ENCODE results near the gene PPP2R5D.

Gene PPP2R5D

GRCh38 chr6:42974919-42975505 is 9.4 kb upstream of the PPP2R5D start:
- peaks cover 17% of the 10 kb centered on the region for H3K79me2 ChIP-seq (ENCODE audit: control insufficient read depth, insufficient read depth, low read length, unreplicated experiment)
- H3K27me3 ChIP-seq (ENCODE audit: insufficient read depth, low read length), result no peaks in the 10 kb centered on the region
- no peak overlapping the region for H3K27ac ChIP-seq (ENCODE audit: low read depth, low read length)
- peaks cover 25% of the 10 kb centered on the region for H3K4me1 ChIP-seq (ENCODE audit: control insufficient read depth, insufficient read depth, low read length, unreplicated experiment)
- no peak overlapping the region for H3K4me3 ChIP-seq (ENCODE audit: low read depth, low read length)
- H2AFZ ChIP-seq (ENCODE audit: low read length, unreplicated experiment), result no peak overlapping the region
- H3K36me3 ChIP-seq (ENCODE audit: insufficient read depth, low read length), result no peaks in the 10 kb centered on the region

DNA sequence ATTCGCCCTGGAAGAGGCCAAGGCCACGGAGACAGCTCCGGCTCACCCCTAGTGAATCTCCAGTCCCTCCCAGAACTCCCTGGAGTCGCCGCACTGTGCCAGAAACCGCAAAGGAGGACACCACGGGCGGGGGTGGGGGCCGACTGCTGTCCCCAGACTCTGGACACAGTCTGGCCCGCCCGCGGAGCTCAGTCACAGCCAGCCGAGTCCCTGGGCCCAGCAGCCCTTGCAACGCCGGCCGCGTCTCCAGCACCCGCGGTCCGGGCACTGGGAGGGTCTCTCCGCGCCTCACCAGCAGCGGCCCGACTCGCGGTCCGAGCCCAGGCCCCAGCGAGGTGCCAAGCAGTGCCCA is 5.9 kb upstream of the PPP2R5D start:
- Histone ChIP-seq H3K36me3 (ENCODE audit: insufficient read depth, low read length) (no peaks in the 10 kb centered on the region), H3K4me1 (ENCODE audit: control insufficient read depth, insufficient read depth, low read length, unreplicated experiment) (peaks cover 14% of the 10 kb centered on the region), H3K27ac (ENCODE audit: low read depth, low read length) (peak overlapping the region; percentile 38; the same call in 1 of the 2 replicates), H2AFZ (ENCODE audit: low read length, unreplicated experiment) (peak overlapping the region; percentile 78), H3K27me3 (ENCODE audit: insufficient read depth, low read length) (no peaks in the 10 kb centered on the region), H3K4me3 (ENCODE audit: low read depth, low read length) (peak overlapping the region; percentile 83), H3K79me2 (ENCODE audit: control insufficient read depth, insufficient read depth, low read length, unreplicated experiment) (peaks cover 17% of the 10 kb centered on the region)

DNA sequence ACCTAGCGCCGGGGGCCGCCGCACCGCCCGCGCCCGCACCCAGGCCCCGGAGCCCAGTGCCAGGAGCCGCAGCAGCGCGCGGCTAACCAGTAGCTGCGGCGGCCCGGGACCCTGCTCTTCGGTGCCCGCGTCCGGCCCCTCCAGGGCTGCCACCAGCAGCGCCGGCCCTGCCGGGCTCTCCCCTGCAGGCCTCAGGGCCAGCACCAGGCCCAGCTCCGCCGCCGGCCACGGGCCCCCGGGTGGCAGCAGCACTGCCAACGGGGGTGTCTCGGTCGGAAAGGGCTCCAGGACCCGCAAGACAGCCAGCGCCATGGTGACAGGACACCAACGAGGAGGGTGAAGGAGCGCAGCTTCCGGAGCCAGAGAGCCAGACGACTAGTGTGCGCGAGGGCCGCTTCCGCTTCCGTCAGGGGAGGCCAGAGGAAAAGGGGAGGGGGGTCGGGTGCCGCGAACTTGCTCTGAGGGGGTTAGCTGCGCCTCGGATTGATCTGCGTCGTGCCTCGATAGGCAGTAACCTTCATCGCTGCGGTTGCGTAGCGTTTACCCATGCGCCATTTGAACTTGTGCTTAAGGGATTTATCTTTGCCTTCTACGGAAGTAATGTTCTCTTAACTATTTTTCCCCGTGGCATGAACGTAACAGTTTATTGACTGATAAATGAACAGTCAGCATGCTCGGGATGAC is 5.4 kb upstream of the PPP2R5D start, which contains the start of gene PEX6:
TSS of gene PEX6 (minus strand) at position 343 of the 684 bp plus-strand sequence. CDS start at position 312, 31 bp downstream.
- Histone ChIP-seq H3K36me3 (ENCODE audit: insufficient read depth, low read length) (no peaks in the 10 kb centered on the region), H3K79me2 (ENCODE audit: control insufficient read depth, insufficient read depth, low read length, unreplicated experiment) (peaks cover 17% of the 10 kb centered on the region), H3K27me3 (ENCODE audit: insufficient read depth, low read length) (no peaks in the 10 kb centered on the region), H2AFZ (ENCODE audit: low read length, unreplicated experiment) (peak within 1 kb of the TSS; percentile 78), H3K4me1 (ENCODE audit: control insufficient read depth, insufficient read depth, low read length, unreplicated experiment) (peaks cover 14% of the 10 kb centered on the region), H3K4me3 (ENCODE audit: low read depth, low read length) (peak within 1 kb of the TSS; percentile 83), H3K27ac (ENCODE audit: low read depth, low read length) (peak within 1 kb of the TSS; percentile 38)

DNA sequence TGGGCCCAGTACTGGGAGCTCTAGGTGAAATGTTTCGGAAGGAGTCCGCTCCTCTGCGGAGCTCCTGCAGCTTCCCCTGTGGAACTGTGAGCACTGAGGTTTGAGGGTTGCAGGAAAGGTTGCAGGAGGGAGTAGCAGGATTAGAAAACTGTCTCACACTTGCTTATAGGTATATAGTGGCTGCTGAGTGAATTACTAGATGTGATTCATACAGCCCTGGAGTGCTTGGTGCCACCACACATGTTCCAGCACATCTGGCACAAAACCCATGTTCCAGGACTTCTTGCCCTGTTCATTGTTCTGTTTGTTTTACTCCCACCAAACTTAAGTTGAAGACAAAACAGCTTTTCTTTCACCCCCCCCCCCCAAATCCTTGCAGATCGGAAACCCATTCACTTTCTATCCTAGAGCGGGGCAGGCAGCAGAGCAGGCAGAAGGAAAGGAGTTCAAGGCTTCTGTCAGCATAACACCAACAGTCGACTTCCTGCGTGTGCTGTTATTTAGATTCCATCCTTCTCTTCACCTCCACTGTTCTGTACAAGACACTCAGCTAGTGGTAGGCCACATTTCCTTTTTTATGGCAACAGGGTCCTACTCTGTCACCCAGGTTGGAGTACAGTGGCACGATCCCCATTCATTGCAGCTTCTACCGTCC is 4.7 kb upstream of the PPP2R5D start:
- Histone ChIP-seq H2AFZ (ENCODE audit: low read length, unreplicated experiment) (peak overlapping the region; percentile 78), H3K27ac (ENCODE audit: low read depth, low read length) (peak overlapping the region; percentile 38), H3K36me3 (ENCODE audit: insufficient read depth, low read length) (no peaks in the 10 kb centered on the region), H3K79me2 (ENCODE audit: control insufficient read depth, insufficient read depth, low read length, unreplicated experiment) (peaks cover 17% of the 10 kb centered on the region), H3K27me3 (ENCODE audit: insufficient read depth, low read length) (no peaks in the 10 kb centered on the region), H3K4me3 (ENCODE audit: low read depth, low read length) (peak overlapping the region; percentile 83), H3K4me1 (ENCODE audit: control insufficient read depth, insufficient read depth, low read length, unreplicated experiment) (peaks cover 14% of the 10 kb centered on the region)

DNA sequence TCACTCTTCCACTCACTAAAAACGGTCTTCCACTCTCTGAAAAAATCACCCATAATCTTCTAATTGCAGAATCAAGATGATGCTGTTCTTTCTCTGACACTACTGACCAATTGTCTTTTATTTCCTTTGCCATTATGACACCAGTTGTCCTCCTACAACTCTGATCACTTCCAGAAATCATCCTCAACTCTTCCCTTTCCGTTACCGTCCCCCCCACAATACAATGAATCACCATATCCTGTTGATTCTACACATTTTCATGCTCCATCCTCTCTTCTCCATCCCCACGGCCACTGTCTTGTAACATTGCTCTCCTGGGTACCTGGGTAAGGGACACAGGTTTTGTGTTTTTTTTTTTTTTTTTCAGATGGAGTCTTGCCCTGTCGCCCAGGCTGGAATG is 2.5 kb upstream of the PPP2R5D start:
- peaks cover 30% of the 10 kb centered on the region for H3K79me2 ChIP-seq (ENCODE audit: control insufficient read depth, insufficient read depth, low read length, unreplicated experiment)
- no peaks in the 10 kb centered on the region for H3K27me3 ChIP-seq (ENCODE audit: insufficient read depth, low read length)
- no peaks in the 10 kb centered on the region for H3K36me3 ChIP-seq (ENCODE audit: insufficient read depth, low read length)
- H3K4me1 ChIP-seq (ENCODE audit: control insufficient read depth, insufficient read depth, low read length, unreplicated experiment), result peaks cover 31% of the 10 kb centered on the region
- H3K4me3 ChIP-seq (ENCODE audit: low read depth, low read length), result no peak overlapping the region
- H2AFZ ChIP-seq (ENCODE audit: low read length, unreplicated experiment), result no peak overlapping the region
- no peak overlapping the region for H3K27ac ChIP-seq (ENCODE audit: low read depth, low read length)

GRCh38 chr6:42984924-42985475 is 630 bp downstream of the PPP2R5D start:
- peaks cover 26% of the 10 kb centered on the region for H3K4me1 ChIP-seq (ENCODE audit: control insufficient read depth, insufficient read depth, low read length, unreplicated experiment)
- H3K27ac ChIP-seq (ENCODE audit: low read depth, low read length), result no peak overlapping the region
- H3K36me3 ChIP-seq (ENCODE audit: insufficient read depth, low read length), result no peaks in the 10 kb centered on the region
- H3K79me2 ChIP-seq (ENCODE audit: control insufficient read depth, insufficient read depth, low read length, unreplicated experiment), result peaks cover 14% of the 10 kb centered on the region
- no peaks in the 10 kb centered on the region for H3K27me3 ChIP-seq (ENCODE audit: insufficient read depth, low read length)
- peak overlapping the region; percentile 90 for H3K4me3 ChIP-seq (ENCODE audit: low read depth, low read length)
- H2AFZ ChIP-seq (ENCODE audit: low read length, unreplicated experiment), result peak overlapping the region; percentile 39

- peaks cover 26% of the 10 kb centered on the region for H3K4me1 ChIP-seq (ENCODE audit: control insufficient read depth, insufficient read depth, low read length, unreplicated experiment)
- H3K79me2 ChIP-seq (ENCODE audit: control insufficient read depth, insufficient read depth, low read length, unreplicated experiment), result peaks cover 14% of the 10 kb centered on the region
- no peak overlapping the region for H3K27ac ChIP-seq (ENCODE audit: low read depth, low read length)
- no peak overlapping the region for H2AFZ ChIP-seq (ENCODE audit: low read length, unreplicated experiment)
- H3K4me3 ChIP-seq (ENCODE audit: low read depth, low read length), result no peak overlapping the region
- H3K27me3 ChIP-seq (ENCODE audit: insufficient read depth, low read length), result no peaks in the 10 kb centered on the region
- no peaks in the 10 kb centered on the region for H3K36me3 ChIP-seq (ENCODE audit: insufficient read depth, low read length)
Measured at GRCh38 chr6:42987533-42988451, 3.4 kb downstream of the PPP2R5D start.

- peaks cover 26% of the 10 kb centered on the region for H3K4me1 ChIP-seq (ENCODE audit: control insufficient read depth, insufficient read depth, low read length, unreplicated experiment)
- no peak overlapping the region for H3K4me3 ChIP-seq (ENCODE audit: low read depth, low read length)
- H3K27ac ChIP-seq (ENCODE audit: low read depth, low read length), result no peak overlapping the region
- H3K79me2 ChIP-seq (ENCODE audit: control insufficient read depth, insufficient read depth, low read length, unreplicated experiment), result peaks cover 14% of the 10 kb centered on the region
- H2AFZ ChIP-seq (ENCODE audit: low read length, unreplicated experiment), result no peak overlapping the region
- no peaks in the 10 kb centered on the region for H3K27me3 ChIP-seq (ENCODE audit: insufficient read depth, low read length)
- H3K36me3 ChIP-seq (ENCODE audit: insufficient read depth, low read length), result no peaks in the 10 kb centered on the region
Measured at GRCh38 chr6:42988486-42989020, 4.2 kb downstream of the PPP2R5D start.

DNA sequence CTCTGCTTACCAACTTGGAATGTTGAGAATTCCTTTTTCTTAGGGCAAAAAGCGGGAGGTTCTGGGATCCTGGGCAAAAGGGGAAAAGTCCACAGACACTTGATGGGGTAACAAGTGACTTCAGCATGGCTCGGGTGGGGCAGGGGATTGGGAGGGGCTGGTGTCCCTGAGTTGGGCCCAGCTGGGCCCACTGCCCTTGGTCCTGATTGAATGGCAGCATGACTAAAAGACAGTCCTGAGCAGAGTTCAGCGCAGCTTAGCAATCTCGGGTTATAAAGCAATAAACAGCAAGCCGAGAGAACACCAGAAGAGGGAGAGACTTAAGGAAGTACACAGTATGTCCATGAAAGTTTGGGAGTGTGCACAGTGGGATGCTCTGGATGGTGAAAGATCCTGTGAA is 5.6 kb downstream of the PPP2R5D start:
- H3K27ac ChIP-seq (ENCODE audit: low read depth, low read length), result no peak overlapping the region
- no peak overlapping the region for H3K4me3 ChIP-seq (ENCODE audit: low read depth, low read length)
- H3K36me3 ChIP-seq (ENCODE audit: insufficient read depth, low read length), result no peaks in the 10 kb centered on the region
- H3K4me1 ChIP-seq (ENCODE audit: control insufficient read depth, insufficient read depth, low read length, unreplicated experiment), result peaks cover 26% of the 10 kb centered on the region
- H3K27me3 ChIP-seq (ENCODE audit: insufficient read depth, low read length), result no peaks in the 10 kb centered on the region
- H2AFZ ChIP-seq (ENCODE audit: low read length, unreplicated experiment), result no peak overlapping the region
- H3K79me2 ChIP-seq (ENCODE audit: control insufficient read depth, insufficient read depth, low read length, unreplicated experiment), result peaks cover 14% of the 10 kb centered on the region

DNA sequence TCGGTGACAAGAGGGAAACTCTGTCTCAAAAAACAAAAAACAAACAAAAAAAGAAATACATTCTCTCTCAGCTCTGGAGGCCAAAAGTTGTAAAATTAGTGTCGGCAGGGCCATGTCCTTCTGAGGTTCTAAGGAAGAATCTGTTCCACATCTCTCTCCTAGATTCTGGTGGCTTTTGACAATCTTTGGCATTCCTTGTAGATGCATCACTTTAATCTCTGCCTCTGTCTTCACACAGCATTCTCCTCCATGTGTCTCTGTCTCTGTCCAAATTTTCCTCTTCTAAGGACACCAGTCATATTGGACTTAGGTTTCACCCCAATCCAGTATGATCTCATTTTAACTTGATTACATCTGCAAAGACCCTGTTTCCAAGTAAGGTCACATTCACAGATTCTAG is 9.1 kb downstream of the PPP2R5D start:
- Histone ChIP-seq H3K36me3 (ENCODE audit: insufficient read depth, low read length) (no peaks in the 10 kb centered on the region), H3K27me3 (ENCODE audit: insufficient read depth, low read length) (no peaks in the 10 kb centered on the region), H3K4me3 (ENCODE audit: low read depth, low read length) (no peak overlapping the region), H3K4me1 (ENCODE audit: control insufficient read depth, insufficient read depth, low read length, unreplicated experiment) (peaks cover 1% of the 10 kb centered on the region), H2AFZ (ENCODE audit: low read length, unreplicated experiment) (no peak overlapping the region), H3K79me2 (ENCODE audit: control insufficient read depth, insufficient read depth, low read length, unreplicated experiment) (no peaks in the 10 kb centered on the region), H3K27ac (ENCODE audit: low read depth, low read length) (no peak overlapping the region)
